GM20000 (cell line): ENCODE data around the gene OR6J1.

Experiments
- DNase-seq: peaks from one replicate; pipeline ENCODE4 v3.0.0; 2012; ENCODE audit warnings: low spot score
- TF ChIP-seq, protein P1 (sequence below): IDR thresholded peaks from 2 replicates; pipeline ENCODE4 v1.5.1; 2012; ENCODE audit warnings: mild to moderate bottlenecking, control low read depth; ENCODE audit errors: extremely low read depth, missing control alignments

The OR6J1 gene

DNA sequence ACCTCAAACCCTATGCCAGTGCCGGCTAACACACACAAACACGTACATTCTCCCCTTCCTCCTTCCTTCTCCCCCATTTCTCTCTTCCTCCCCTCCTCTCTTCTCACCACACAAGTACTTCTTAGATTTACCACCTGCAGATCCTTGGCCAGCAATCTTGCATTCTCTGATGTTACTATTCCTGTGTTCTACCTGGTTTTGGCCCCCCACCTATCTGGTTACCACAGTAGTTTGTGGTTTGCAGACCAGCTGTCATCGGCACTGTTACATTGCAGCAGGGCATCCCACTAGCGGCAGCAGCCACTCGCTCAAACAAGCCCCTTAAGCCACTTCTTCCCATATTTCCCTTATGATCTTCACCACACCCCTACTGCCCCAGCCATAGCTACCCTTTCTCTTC, 42.2 kb downstream of the OR6J1 start:
- no peak for DNase-seq
- TF ChIP-seq, protein P1, sequence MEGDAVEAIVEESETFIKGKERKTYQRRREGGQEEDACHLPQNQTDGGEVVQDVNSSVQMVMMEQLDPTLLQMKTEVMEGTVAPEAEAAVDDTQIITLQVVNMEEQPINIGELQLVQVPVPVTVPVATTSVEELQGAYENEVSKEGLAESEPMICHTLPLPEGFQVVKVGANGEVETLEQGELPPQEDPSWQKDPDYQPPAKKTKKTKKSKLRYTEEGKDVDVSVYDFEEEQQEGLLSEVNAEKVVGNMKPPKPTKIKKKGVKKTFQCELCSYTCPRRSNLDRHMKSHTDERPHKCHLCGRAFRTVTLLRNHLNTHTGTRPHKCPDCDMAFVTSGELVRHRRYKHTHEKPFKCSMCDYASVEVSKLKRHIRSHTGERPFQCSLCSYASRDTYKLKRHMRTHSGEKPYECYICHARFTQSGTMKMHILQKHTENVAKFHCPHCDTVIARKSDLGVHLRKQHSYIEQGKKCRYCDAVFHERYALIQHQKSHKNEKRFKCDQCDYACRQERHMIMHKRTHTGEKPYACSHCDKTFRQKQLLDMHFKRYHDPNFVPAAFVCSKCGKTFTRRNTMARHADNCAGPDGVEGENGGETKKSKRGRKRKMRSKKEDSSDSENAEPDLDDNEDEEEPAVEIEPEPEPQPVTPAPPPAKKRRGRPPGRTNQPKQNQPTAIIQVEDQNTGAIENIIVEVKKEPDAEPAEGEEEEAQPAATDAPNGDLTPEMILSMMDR = no peak

DNA sequence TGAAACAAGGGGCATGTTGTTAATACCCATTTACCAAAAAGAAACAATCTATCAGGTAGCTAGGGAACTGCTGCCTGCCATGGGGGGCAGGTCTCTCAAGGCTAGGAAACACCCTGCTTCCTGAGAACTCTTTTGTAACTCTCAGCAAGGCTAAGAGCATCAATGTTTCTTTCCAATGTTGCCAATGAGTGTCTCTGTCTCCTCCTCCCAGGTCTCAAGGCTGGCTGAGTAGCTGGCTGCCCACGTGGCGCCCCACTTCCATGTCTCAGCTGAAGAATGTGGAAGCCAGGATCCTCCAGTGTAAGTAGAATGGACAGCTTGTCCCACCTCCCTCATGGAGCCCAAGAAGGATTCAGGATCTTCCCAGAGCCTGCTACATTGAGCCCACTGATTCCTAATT, 42.7 kb downstream of the OR6J1 start:
- DNase-seq = no peak
- TF ChIP-seq, protein P1 = no peak

DNA sequence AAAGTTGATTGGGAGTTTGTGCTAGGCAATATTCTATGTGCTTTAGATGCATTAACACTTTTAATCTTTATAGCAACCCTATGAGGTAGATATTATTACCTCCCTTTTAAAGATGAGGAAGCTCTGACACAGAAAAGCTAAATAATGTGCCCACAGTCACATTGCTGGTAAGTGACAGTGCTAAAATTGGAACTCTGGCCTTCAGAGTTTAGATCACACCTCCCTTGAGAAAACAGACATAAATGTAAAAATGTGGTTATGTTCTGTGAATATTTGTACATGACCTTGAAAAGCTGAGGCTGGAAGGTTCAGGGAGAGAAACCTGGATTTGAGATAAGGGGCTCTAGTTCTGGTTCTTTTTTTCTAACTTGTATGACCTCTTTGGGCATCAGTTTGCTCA, 44.1 kb downstream of the OR6J1 start:
- TF ChIP-seq, protein P1 = no peak
- no peak for DNase-seq

DNA sequence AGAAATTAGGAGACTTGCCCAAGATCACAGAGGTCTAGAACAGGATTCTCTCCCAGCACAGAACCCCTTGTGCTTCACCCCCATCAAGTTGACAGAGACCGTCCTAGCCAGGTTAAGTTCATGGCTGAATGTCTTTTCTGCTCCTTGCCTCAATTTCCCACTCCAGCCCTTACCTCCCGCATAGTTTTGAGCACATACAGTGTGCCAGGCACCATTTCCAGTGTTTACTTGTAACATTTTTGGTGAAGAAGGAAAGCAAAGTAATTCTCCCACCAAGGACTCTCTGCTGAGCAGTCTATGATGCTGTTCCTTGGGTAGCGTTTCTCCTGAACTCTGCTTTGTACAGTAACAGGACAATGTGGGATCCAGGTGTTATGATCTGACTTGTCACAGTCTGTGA, 44.8 kb downstream of the OR6J1 start:
- DNase-seq = no peak
- TF ChIP-seq, protein P1 = no peak

DNA sequence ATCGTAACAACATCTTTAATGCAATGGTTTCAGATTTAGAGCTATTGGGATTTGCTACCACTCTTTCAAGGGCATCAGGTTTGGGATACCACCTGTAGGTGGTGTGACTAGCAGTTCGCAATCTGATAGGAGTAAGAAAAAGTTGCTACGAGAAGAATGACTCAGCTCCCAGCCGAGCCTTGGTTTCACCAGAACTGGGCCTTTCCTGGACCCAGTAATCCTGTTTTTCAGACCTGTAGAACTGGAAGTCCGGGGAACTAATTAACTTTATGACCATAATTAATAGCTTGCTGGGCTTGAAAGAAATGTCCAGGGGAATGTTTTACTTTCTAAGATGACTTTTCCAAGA, 45.3 kb downstream of the OR6J1 start:
- TF ChIP-seq, protein P1 = no peak
- DNase-seq = peak; percentile 59

DNA sequence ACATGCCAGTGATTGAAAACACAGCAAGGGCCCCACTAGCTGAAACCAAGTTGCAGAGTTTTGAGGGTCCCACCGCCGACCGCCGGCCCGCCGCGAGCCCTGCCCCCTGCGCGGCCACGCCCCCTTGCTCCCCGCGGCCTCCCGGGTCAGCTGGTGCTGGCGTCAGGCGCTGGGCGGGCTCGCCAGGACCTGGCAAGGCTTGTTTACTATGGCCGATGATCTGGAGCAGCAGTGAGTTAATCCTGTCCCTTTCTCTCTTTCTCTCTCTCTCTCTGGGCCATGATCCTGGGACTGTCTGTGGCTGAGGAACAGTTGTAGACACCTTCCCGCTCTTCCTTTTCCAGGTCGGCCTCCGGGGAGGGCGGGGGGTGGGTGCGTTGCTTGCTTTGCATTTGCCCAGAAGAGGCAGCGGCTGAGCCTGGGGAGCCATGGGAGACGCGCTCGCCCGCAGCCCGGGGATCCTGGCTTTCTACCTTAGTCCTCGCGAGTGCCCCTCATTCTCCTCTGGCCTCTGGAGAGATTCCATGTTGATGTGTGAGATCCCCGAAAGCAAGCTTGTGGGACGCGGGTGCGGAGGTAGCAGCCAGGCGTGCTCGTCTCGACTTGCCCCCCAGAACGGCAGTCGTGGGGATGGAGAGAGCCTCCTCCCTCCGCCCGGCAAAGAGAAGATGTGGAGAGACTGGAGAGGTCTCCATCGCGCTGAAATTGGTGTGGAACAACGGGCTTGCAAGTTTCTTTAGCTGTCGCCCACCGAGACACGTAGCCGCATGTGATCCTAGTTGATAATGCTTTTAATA, 45.9 kb downstream of the OR6J1 start, which contains the start of gene ABHD4:
Gene ABHD4 (plus strand): TSS at position 202 of the 797 bp plus-strand sequence. CDS start 7 bp downstream, at position 209.
- TF ChIP-seq, protein P1 = no peak
- peak; percentile 84 for DNase-seq

DNA sequence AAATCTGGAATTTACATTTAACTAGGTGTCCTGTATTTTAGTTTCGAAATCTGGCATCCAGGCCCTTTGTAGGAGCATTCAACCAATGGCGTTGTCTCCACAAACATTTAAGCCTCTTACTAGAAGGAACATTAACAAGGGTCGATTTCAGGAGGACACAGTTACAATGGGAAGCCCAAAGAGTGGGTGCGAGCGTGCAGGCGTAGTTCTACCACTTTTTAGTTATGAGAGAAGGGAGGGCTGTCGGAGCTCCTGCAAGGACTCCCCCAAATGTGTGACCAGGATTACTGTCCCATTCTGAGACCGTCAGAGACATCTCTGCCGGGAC, 46.4 kb downstream of the OR6J1 start:
- no peak for DNase-seq
- TF ChIP-seq, protein P1 = no peak
